ENCODE data around the gene ZNF468. TPM values are rescaled to one million over a fixed set of nuclear protein-coding genes. Genes with fewer than 3 reads are reported as not detected.
"Not testable (repeated sequence)": the region's sequence is repeated elsewhere in the genome, so short reads cannot be mapped to it uniquely, and the experiment has no call there.

The ZNF468 gene
- total RNA-seq, result 10 to 100 TPM; 13.1 to 21.4 (median 16.8) TPM

GRCh38 chr19:52857378-52858191 lies at the start of gene ZNF468:
Gene ZNF468 (minus strand): TSS chr19:52857619. CDS start chr19:52854272, 3,347 bp downstream.
- peak; percentile 33 for DNase-seq (ENCODE audit: low spot score)
- ATAC-seq (ENCODE audit: low FRiP score), result peak; percentile 99

- ATAC-seq (ENCODE audit: low FRiP score); DNase-seq (ENCODE audit: low spot score): not testable (repeated sequence)
Measured at GRCh38 chr19:52904052-52904780, 46.8 kb upstream of the ZNF468 start.

GRCh38 chr19:52901842-52902241 lies 44.4 kb upstream of the ZNF468 start:
- DNase-seq (ENCODE audit: low spot score), result no peak

GRCh38 chr19:52898596-52898995 lies 41.2 kb upstream of the ZNF468 start:
- DNase-seq (ENCODE audit: low spot score); ATAC-seq (ENCODE audit: low FRiP score): not testable (repeated sequence)

More at GRCh38 chr19:52901842-52902241, 44.4 kb upstream of the ZNF468 start:
- no peak for TF ChIP-seq CTCF (IDR thresholded peaks at IDR 0.05)
- no peak for ATAC-seq (ENCODE audit: low FRiP score)

- no peak for ATAC-seq (ENCODE audit: low FRiP score)
Measured at GRCh38 chr19:52898101-52898500, 40.7 kb upstream of the ZNF468 start.

GRCh38 chr19:52897138-52897935 lies 39.9 kb upstream of the ZNF468 start, which contains the start of gene ZNF320:
Gene ZNF320 (minus strand): TSS chr19:52897635. CDS start chr19:52890255, 7,380 bp downstream.
- DNase-seq (ENCODE audit: low spot score) (peak; percentile 98), ATAC-seq (ENCODE audit: low FRiP score) (peak; percentile 100)
- no peak for TF ChIP-seq CTCF (IDR thresholded peaks at IDR 0.05)

More at GRCh38 chr19:52898101-52898500, 40.7 kb upstream of the ZNF468 start:
- no peak for TF ChIP-seq CTCF (IDR thresholded peaks at IDR 0.05)
- DNase-seq (ENCODE audit: low spot score), result no peak

- ATAC-seq (ENCODE audit: low FRiP score) (peak; percentile 49), DNase-seq (ENCODE audit: low spot score) (no peak)
- TF ChIP-seq CTCF (IDR thresholded peaks at IDR 0.05), result no peak
Measured at GRCh38 chr19:52896431-52897137, 39.2 kb upstream of the ZNF468 start.

GRCh38 chr19:52891336-52891735 lies 33.9 kb upstream of the ZNF468 start:
- ATAC-seq (ENCODE audit: low FRiP score) (no peak), DNase-seq (ENCODE audit: low spot score) (no peak)
- no peak for TF ChIP-seq CTCF (IDR thresholded peaks at IDR 0.05)
